T-helper 22 cell (primary cell): ENCODE data around the gene PDE9A.

ENCODE experiments used
- DNase-seq: peaks from one replicate; pipeline ENCODE4 v3.0.0-alpha.2; 2020; ENCODE audit warnings: low read depth

PDE9A gene

GRCh38 chr21:42741066-42741465, 87.6 kb downstream of the PDE9A start:
- no peak for DNase-seq

GRCh38 chr21:42744520-42745445, 91.4 kb downstream of the PDE9A start:
- no peak for DNase-seq

DNA sequence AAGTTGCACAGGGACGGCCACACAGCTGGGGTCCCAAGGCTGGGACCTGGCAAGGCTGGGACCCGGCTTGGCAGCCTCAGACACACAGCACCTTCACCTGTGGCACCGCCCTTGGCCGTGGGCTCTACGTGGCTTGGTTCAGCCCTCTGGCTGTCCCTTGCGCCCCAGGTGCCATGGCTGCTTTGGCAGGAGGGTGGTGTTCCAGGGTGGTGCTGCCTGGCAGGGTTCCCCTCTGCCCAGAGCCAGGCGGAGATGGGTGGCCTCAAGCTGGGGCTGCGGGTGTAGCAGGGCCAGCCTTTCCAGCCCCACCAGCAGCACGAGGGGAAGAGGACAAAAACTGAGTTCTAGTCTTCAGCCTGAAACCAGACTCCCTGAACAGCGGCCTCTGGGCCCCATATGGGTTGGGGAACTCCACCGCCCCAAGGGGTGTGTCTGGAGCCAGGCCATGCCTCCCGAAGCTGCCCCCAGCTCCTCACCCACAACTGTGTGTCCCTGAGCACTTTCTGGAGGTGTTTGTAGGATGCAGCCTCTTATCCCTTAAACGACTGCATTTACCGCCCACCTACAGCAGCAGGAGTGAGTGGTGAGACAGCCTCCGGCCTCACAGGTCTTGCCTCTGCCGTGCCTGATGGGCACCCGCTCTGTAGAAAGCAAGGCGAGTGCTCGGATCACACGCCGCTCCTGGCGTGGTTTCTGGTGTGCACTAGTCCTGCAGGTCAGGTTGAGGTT, 92.3 kb downstream of the PDE9A start:
- no peak for DNase-seq

DNA sequence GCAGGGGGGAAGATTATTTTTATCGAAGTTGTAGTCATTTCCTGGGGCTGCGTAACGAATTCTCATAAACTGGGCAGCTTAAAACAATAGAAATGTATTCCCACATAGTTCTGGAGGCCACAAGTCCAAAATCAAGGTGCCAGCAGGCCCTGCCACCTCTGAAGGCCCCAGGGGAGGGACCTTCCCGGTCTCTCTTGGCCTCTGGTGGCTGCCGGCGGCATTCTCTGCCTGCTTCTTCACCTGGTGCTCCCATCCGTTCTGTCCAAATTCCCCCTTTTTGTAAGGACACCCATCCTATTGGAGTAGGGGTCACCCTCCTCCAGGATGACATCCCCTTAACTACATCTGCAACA, 92.8 kb downstream of the PDE9A start:
- DNase-seq, result no peak

- DNase-seq, result no peak
Measured at GRCh38 chr21:42746593-42747275, 93.3 kb downstream of the PDE9A start.

DNA sequence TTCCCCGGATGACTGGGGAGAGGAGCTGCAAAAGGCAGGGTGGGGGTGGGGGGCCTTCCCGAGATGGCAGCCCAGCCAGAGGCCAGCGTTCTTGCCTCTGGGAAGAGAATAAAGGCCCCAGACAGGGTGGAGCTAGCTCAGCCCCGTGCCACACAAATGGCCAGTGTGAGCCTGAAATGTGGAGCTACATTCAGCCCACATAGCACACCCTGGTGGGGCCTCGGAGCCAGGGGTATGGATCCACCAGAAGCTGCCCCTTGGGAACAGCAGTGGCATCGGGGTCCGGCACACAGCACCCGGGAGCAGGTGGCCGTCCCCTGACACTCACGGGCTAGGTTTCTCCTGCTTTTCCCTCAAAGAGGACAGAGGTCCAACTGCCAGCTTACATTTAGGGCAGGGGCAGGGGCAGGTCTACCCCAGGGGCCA, 93.9 kb downstream of the PDE9A start:
- DNase-seq, result no peak

GRCh38 chr21:42747746-42748351, 94.4 kb downstream of the PDE9A start:
- no peak for DNase-seq

DNA sequence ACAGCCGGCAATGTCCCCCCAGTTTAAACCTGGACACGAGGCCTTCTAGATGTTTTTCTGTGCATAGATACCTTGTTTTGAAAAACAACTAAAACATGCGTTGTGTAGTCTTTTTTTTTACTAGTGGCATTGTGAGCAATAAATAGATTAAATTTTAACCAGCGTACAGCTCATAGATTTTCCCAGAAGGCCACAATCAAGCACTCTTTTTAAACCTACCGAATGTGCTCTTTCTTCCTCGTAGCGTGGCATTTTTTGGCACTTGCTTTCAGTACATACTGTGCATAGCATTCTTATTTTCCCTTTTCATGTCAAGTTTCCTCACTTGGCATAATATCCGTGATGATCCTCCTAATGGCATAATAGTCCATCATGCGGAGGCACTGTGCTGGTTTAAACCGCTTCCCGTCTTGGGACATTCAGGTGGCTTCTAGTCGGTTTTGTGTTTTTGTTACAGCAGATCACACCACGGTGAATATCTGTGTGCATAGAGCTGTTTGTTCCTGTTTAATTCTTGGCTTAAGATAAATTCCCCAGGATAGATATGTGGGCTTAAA, 95.3 kb downstream of the PDE9A start:
- no peak for DNase-seq

DNA sequence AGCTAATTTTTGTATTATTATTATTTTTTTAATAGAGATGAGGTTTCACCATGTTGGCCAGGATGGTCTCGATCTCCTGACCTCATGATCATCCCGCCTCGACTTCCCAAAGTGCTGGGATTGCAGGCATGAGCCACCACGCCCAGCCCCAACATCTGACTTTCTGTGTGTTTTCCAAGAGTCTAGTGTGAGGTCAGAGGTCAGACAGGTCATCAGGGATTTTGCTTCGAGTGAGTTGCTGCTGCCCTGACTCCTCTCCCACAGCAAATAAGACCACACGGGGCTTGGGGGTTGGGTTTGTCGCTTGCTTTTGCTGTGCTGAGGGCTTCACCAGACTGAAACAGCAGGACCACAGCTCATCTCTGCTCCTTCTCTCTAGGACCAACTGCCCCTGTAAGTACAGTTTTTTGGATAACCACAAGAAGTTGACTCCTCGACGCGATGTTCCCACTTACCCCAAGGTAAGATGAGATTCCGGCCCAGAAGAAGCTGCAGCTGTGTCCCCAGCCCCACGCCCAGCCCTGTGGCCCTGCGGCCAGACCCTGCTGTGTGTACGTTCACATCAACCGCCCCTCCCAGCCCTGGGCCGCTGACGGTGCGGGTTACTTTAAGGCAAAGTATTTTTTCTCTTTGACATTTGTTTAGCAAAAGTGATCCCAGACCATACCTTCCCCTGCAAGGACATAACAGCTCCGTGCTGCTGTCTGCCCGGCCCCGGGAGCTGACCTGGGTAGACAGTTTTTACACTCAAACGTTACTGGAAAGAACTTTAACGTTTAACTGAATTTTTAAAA, 97.5 kb downstream of the PDE9A start:
- no peak for DNase-seq

GRCh38 chr21:42751866-42752265, 98.4 kb downstream of the PDE9A start:
- DNase-seq, result no peak

DNA sequence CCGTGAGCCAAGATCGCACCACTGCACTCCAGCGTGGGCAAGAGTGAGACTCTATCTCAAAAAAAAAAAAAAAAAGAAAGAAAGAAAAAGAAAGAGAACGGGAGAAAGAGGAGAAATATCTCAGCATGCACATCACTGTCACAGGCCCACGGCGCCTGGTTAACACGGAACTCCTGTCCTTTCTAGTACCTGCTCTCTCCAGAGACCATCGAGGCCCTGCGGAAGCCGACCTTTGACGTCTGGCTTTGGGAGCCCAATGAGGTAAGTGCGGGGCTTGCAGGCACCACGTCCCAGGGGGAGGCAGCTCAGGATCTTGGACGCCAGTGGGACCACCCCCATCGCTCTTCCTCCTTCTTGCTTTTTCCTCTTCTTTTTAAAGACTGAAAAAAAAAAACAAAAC, 100.4 kb downstream of the PDE9A start:
- DNase-seq, result no peak

GRCh38 chr21:42754270-42754933, 101.0 kb downstream of the PDE9A start:
- no peak for DNase-seq

- no peak for DNase-seq
Measured at GRCh38 chr21:42755031-42755665, 101.7 kb downstream of the PDE9A start.

DNA sequence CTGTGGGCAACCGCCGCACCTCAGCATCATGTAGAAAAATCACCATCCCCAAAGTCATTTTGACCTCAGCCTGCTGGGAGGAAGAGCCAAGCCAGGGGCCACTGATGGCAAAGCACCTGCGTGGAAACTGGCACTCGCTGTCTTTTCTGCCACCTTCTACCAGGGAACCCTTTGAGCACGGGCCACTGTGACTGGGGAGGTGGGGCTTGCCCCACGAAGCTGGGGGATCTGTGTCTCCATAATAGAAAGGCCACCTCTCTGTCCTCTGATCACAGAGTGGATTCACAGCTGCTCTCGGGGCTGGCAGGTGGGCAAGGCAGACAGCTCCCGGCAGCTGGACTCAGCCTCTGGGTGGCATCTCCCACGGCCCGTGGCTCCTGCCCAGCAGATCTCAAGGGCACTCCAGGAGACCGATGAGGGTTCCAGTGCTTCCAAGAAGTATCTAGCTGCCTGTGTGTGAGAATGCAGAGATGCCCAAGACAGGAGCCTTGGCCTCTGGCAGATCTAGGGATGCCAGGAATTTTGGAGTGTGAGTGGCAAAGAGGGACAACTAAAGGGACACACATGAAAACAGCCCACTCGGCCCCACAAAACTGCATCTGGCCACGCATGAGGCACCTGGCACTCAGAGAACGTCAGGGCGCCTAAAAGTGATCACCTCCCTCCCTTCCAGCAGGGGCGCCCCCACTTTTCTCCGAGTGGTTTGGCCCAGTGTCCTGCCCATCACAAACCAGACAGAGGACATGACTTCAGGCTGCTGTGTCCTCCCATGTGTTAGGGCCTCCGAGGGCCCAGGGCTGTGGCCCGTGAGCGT, 102.6 kb downstream of the PDE9A start:
- DNase-seq, result no peak

GRCh38 chr21:42756580-42757250, 103.3 kb downstream of the PDE9A start:
- DNase-seq, result no peak

GRCh38 chr21:42757422-42757821, 104.0 kb downstream of the PDE9A start:
- DNase-seq, result no peak

DNA sequence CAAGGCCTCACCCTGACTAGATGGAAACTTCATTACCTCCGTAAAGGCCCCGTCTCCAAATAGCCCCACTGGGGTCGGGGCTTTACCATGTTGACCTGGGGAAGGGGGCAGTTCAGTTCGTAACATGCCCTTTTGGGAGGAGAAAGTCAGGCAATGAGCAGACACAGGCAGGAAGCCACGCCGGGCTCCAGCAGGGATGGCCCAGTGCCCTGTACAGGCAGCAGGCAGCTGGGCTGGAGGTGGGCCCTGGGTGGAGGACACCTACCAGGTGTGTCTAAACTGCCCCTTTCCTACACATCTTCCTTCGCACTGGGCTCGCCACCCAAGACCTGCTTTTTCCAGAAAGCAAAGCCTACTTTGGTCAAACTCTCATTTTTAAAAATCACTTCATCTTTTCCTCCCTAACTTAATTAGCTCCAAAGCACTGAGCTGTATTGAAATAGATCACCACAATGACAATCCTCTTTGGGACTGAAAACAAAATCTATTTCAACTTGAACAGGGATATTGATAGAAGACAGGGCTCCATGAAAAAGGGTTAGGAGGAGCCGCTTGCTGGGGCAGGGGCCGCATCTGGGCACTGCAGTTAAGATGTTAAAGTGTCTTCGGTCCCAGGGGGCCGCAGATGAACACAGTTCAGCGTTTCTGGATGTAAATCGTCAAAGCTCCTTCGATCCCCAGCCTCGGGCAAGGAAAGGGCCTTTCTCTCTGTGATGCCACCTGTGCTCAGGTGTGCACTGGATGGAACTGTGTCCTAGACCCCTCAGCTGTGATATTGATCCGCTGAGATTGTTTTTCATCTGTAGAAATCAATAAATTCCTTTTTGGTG, 104.6 kb downstream of the PDE9A start:
- DNase-seq, result no peak
